ENCODE data around the gene SAE1. TPM values are rescaled to one million over a fixed set of nuclear protein-coding genes. Genes with fewer than 3 reads are reported as not detected.

Gene SAE1
- total and polyA plus RNA-seq, 10 of the 15 experiments (the other 5 are each of a cell fraction or from before 2014, with no cell fraction given), result 62.0 to 246 (median 148) TPM

DNA sequence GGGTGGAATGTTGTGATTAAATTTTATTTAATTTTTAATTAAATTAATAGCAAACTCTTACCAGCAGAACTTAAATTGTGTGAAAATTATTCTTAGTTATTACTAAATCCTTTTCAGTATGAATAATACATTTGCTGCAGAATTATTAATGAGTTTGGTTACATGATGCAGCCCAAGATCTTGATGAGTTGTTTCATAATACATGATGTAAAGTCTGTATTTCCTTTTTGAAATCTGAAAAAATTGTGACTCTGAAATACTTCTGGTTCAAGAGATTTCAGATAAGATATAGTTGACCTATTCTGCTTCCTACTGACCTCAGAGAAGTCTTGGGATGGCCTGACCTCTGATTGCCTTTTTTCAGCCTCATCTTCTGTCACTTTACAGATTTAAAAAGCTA, 11.1 kb downstream of the SAE1 start (continued):
- TF ChIP-seq ZBTB40 (IDR thresholded peaks at IDR 0.05; ENCODE audit: borderline replicate concordance), result no peak
- TF ChIP-seq PAX5 (IDR thresholded peaks at IDR 0.05; ENCODE audit: borderline replicate concordance, low read depth, low read length), result no peak
- TF ChIP-seq, protein P1, sequence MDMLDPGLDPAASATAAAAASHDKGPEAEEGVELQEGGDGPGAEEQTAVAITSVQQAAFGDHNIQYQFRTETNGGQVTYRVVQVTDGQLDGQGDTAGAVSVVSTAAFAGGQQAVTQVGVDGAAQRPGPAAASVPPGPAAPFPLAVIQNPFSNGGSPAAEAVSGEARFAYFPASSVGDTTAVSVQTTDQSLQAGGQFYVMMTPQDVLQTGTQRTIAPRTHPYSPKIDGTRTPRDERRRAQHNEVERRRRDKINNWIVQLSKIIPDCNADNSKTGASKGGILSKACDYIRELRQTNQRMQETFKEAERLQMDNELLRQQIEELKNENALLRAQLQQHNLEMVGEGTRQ (IDR thresholded peaks at IDR 0.05; ENCODE audit: borderline replicate concordance, low read depth, low read length), result no peak
- TF ChIP-seq FOXM1 (IDR thresholded peaks at IDR 0.05; ENCODE audit: low read depth, low read length), result no peak

DNA sequence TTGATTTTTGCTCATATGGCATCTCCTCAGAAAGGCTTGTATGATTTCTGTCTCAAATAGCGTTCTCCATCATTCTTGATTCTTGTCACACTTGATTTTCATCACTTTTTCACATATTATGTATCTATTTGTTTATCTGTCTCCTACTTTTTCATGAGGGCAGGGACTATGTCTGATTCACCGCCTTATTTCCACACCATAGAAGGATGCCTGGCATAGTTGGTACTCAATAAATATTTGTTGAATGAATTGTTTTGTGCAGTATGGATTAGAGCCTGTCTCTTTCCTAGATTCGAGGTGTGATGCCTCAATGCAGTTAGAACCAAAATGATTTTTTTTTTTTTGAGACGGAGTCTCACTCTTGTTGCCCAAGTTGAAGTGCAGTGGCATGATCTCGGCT, 12.1 kb downstream of the SAE1 start:
- no TSS peak for BruUV-seq (replicated peaks)
- Histone ChIP-seq H3K27me3 (replicated peaks in 1 of 2; ENCODE audit: control insufficient read depth in 2 of 2, insufficient read depth in 2 of 2, low read length in 1 of 2) (no peaks in the 10 kb centered on the region), H3K27ac (ENCODE audit: control insufficient read depth, insufficient read depth) (no peak overlapping the region), H4K20me1 (ENCODE audit: control insufficient read depth, insufficient read depth) (peaks cover 2% of the 10 kb centered on the region; the same call in 1 of the 2 replicates), H3K9me3 (replicated peaks; ENCODE audit: control insufficient read depth, insufficient read depth, low read length) (no peaks in the 10 kb centered on the region), H3K4me2 (ENCODE audit: control insufficient read depth, insufficient read depth) (no peak overlapping the region), H3K4me1 (ENCODE audit: control insufficient read depth, insufficient read depth, low read length) (no peaks in the 10 kb centered on the region), H2AFZ (ENCODE audit: control insufficient read depth, low read depth, low read length) (no peak overlapping the region), H3K79me2 (ENCODE audit: control insufficient read depth, insufficient read depth, low read length) (peaks cover 30% of the 10 kb centered on the region), H3K9ac (ENCODE audit: control insufficient read depth, insufficient read depth, low read length) (no peak overlapping the region), H3K4me3 (no peak overlapping the region), H3K36me3 (ENCODE audit: control insufficient read depth in 2 of 2, insufficient read depth in 2 of 2, low read length in 1 of 2) (peaks cover 15 to 21% of the 10 kb centered on the region in 2 experiments)
- no peak for ATAC-seq
- intact Hi-C loops (cut with micrococcal nuclease; ENCODE audit: unreplicated experiment) (no loop called here), in situ Hi-C loops (cut with MboI) (no loop called here)
- TF ChIP-seq NFYB (IDR thresholded peaks at IDR 0.05; ENCODE audit: insufficient read depth, low read depth, low read length), result no peak
- no peak for TF ChIP-seq GABPA (IDR thresholded peaks at IDR 0.05; ENCODE audit: low read depth)
- TF ChIP-seq TBL1XR1 (IDR thresholded peaks at IDR 0.05; ENCODE audit: low read depth, low read length), result no peak
- RAD21 ChIA-PET (ENCODE audit: unreplicated experiment), result interaction anchor here (1.1 to 1.2 kb wide), 2 partner anchors 11 to 101 kb away, joined by 3 read pairs; no protein-coding TSS in a partner anchor
- POLR2A ChIA-PET, result no interaction called here
- CTCF ChIA-PET, result interaction anchor here (1.2 to 1.5 kb wide), 2 partner anchors 40 to 68 kb away, joined by 4 to 7 read pairs; no protein-coding TSS in a partner anchor
- no peak for FAIRE-seq
- WGBS (ENCODE audit: insufficient coverage, insufficient replicate concordance, low lambda C conversion rate, missing lambda C conversion rate), result 86% methylated on average over 5 of the region's 5 CpGs
- SMC1A ChIA-PET (ENCODE audit: uncharacterized antibody, unreplicated experiment), result interaction anchor here (1.0 kb wide), 1 partner anchor 68 kb away, joined by 3 read pairs; no protein-coding TSS in a partner anchor
- no peak for DNase-seq (ENCODE audit: low read depth, low spot score)

All from GM12878 (cell line).